HG03521 (cell line): ENCODE measurements around the gene CEP290.
"Not testable (repeated sequence)": the region's sequence is repeated elsewhere in the genome, so short reads cannot be mapped to it uniquely, and the experiment has no call there.

Experiments used
- ATAC-seq: cut with Tn5 transposase; IDR thresholded peaks from one replicate; pipeline ENCODE4 v1.9.1; 2021; ENCODE audit warnings: mild to moderate bottlenecking, moderate library complexity; ENCODE audit not compliant: unreplicated experiment

Gene CEP290

DNA sequence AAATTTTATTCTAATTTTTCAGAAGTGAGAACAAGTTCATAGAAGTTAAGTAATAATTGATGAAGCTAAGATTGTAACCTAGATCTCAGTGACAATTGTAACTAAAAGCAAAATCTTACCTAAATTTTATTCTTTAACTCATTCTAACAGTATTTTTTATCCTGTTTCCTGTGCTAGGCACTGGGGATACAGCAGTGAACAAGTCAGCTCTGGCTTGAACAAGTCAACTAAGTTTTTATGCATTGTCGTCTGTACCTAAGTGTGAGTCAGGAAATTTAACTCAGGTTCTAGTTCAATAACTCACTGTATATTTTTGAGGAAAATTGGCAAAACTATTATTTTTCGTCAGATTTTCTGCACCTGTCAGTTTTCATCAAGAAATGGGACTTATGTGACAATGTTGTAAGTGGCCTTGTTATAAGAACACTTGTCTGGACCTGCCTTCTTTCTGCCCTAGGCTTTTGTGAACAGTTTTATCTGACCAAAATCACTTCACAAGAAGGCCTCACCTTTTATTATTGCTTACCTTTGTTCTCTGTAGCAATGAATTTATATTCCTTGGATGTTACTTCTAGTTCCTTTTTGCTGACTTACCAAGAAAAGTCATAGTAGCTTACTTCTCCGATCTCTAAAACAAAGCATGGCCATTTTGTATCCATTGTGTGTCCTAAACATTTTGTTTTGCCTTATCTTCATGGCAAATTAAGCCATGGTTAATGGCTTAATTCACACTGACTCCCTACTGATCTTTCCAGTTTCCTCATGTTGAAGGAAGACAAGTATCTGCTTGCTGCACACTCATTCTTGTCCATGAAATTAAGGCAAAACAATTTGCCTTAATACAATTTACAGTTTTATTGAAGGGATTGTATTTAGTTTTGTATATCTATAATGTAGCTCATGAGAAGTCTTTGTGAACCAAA lies 2.9 kb upstream of the CEP290 start:
- no peak for ATAC-seq

DNA sequence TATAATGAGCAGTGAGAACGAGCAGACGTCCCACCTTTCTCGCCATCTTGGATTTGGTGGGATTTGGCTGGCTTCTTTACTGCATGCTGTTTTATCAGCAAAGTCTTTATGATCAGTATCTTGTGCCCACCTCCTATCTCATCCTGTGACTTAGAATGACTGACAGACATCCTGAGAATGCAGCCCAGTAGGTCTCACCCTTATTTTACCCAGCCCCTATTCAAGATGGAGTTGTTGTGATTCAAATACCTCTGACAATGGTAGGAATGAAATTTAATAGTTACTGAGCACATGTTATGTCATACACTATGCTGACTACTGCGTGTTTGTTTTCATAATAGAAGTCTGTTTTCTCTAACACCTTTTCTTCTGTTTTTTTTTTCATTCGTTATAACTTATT lies 2.1 kb upstream of the CEP290 start:
- no peak for ATAC-seq

DNA sequence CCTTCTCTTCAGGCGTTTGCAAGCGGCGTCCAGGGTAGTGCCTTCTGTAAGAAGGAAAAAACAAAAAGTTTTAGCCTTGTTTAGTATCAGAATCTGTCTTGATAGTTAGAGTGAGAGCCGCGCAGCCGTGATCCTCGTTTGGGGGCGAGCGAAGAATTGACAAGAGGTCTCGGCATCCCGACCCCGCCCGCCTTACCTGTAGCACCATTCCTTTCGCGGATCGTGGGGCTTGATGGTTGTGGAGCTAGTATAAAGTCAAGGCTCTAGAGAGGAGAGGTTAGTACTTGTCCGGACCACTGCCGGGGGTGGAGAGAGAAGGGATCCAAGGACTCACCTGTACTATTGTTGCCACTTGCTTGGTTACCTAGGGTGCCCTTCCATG lies 713 bp upstream of the CEP290 start:
- ATAC-seq, result no peak

DNA sequence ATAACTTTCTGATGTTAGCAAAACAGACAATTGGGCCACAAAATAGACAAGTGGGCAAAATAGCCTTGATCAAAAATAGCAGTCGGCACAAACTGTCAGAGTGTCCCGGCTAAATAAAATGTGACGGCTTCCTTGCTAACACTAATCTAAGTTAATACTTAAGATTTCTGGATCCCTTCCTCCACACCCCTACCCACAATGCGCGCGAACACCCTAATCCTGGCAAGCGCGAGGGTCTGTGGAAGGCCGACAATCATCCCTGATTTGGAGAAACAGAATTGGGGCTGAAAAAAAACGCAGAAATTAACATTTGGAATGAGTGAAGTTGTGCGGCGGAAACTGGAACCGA lies 489 bp downstream of the CEP290 start:
- peak; percentile 0 for ATAC-seq

DNA sequence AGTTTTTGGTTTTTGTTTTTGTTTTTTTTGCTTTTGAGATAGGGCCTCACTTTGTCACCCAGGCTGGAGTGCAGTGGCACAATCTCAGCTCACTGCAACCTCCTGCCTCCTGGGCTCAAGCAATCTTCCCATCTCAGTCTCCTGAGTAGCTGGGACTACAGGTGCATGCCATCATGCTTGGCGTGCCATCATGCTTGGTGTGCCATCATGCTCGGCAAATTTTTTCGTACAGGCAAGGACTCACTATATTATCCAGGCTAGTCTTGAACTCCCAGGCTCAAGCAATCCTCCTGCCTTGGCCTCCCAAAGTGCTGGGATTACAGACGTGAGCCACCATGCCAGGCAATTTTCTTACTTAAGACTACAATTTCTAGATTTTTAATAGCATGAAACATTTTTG lies 2.2 kb downstream of the CEP290 start:
- ATAC-seq, result not testable (repeated sequence)

DNA sequence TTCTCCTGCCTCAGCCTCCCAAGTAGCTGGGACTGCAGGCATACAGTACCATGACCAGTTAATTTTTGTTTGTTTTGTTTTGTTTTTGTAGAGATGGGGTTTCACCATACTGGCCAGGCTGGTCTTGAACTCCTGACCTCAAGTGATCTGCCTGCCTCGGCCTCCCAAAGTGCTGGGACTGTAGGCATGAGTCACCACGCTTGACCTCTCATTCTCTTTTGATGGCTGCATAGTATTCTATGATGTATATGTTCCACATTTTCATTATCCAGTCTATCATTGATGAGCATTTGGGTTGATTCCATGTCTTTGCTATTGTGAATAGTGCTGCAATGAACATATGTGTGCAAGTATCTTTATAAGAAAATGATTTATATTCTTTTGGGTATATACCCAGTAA lies 8.7 kb downstream of the CEP290 start:
- ATAC-seq, result not testable (repeated sequence)

DNA sequence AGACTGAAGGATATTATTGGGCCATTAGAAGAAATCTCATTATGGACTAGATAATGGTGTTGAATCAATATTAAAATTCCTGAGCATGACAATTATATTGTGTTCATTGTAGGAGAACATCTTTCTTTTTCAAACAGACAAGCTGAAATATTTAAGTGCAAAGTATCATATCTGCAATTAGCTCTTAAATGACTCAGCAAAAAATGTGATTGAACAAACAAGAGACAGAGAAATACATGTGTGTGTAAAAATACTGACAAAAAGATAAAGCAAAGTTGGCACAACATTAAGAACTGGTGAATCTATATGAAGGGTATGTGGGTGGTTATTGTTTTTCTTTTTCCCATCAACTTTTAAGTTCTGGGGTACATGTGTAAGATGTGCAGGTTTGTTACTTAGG lies 9.5 kb downstream of the CEP290 start:
- ATAC-seq, result no peak

DNA sequence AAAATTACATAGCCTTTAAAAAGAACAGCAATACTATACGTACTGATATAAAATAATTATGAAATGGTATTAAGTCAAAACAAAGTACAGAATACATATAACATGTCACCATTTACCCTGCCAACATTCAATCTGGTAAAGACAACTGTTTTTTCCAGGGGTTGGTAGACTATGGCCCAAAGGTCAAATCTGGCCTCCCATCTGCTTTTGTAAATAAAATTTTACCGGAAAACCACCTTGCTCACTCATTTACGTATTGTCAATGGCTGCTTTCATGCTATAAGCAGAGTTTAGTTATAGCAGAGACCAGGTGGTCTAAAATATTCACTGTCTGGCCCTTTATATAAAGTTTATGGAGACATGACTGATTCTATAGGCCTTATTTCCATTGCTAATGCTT lies 14.0 kb downstream of the CEP290 start:
- no peak for ATAC-seq

DNA sequence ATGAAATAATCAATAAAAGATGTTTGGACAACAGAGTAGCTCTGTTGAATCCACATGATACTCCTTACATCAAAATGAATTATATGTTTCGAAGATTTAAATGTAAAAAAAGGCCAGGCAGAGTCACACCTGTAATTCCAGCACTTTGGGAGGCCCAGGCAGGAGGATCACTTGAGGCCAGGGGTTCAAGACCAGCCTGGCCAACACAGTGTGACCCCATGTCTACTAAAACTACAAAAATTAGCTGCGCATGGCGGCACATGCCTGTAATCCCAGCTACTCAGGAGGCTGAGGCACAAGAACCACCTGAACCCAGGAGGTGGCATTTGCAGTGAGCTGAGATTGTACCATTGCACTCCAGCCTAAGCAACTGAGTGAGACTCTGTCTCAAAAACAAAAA lies 14.8 kb downstream of the CEP290 start:
- ATAC-seq, result no peak

DNA sequence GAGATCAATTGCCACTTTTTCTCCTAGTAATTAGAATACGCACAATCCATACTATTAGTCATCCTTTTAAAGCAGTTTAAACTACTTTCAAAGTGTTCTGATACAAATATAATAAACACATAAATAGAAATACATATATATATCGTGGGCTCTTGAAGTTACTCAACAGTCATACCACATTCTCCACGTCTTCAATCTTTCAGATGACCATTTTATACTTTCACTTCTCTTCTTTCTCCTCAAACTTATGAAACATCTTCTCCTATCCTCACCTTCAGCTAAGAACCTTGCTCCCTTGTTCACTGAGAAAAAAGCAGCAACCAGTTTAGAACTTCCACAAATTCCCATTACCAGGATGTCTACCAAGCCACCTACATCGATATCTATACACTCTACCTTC lies 19.2 kb downstream of the CEP290 start:
- no peak for ATAC-seq

DNA sequence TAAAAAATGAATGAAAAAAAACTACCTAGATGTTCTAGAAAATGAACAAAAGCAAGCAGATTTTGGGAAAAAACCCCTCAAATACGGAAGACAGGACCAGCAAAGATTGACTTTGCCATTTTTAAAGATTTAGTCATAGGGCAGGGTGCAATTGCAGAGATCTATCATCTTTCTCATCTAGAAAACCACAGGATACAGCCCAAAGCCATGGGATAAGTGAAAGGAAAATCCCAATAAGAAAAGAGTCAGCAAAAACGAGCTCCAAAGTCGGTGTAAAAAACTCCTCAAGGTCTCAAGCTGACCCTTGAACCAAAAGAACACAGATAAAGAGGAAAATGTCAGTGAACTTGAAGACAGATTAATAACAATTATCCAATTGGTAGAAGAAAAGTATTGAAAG lies 28.0 kb downstream of the CEP290 start:
- no peak for ATAC-seq

DNA sequence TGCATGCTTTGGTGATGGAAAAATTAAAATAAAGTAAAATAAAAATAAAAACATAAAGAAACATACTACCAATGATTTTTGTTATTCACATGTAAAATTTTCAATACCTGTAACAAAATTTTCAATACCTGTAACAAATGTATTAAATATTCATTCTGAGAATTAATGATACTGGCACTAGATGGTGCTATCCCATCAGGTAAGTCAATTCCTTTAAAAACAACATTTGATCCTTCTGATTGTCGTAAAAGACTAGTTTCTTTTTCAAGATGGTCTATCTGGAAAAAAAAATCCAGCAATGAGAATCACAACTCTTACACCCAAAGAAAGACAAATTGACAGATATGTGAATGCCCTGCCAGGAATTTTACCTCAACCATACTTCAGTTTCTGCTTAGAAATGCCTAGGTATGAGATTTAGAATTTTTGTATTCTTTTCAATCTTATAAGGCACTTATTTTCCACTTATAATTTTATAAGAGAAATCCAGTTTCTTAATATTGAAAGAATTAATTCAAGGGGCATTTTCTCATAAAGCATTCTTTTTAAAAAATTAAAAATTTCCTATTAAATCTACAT lies 30.7 kb downstream of the CEP290 start:
- ATAC-seq, result no peak

DNA sequence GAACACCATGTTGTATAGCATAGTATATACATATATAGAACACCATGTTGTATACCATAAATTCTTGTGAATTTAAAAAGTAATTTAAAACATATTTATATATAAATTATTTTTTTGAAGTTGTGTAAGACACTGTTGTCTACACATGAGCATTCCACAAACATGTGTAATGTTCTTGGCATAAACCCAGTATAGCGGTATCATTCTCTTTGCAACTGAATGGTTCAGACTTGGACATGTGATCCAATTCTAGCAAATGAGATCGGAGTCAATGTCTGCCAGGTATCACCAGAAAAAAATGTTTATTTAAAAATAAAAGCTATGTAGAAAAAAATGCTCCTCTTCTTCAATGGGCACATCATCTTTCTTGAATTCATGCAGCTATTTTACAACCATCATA lies 33.9 kb downstream of the CEP290 start:
- ATAC-seq, result no peak

DNA sequence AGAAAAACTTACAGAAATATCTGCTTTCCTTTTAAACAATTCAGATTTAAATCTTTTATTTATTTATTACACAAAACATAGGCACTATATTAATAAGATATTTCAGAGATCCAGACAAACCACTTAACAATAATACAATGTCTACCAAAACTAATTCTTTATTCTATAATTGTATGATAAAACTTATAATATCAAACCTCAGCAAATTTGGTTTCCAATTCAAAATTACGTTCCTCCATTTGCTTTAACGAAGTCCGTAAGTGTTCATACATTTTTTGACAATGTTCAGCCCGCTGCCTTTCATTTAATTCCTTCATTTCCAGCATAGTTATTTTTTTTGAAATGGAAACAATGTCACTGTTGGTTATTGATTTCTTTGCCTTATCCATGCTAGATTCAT lies 48.3 kb downstream of the CEP290 start:
- ATAC-seq, result no peak

DNA sequence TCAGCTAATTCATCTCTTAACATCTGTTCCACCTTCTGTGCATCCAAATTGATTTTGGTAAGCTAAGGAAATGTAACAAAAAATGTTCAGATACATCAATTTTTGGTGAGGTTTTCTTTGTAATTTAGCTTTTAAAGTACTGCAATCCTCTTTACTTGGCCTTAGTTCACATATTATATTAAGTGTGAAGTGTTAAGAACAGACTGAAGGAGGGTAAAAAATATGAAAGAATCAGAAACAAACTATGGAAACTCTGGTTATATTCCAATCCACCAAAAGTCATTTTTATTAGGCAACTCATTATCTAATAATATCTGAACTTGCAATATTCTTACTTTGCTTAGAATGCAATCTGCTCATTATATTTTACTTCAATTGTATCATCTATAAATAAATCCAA lies 49.1 kb downstream of the CEP290 start:
- no peak for ATAC-seq

DNA sequence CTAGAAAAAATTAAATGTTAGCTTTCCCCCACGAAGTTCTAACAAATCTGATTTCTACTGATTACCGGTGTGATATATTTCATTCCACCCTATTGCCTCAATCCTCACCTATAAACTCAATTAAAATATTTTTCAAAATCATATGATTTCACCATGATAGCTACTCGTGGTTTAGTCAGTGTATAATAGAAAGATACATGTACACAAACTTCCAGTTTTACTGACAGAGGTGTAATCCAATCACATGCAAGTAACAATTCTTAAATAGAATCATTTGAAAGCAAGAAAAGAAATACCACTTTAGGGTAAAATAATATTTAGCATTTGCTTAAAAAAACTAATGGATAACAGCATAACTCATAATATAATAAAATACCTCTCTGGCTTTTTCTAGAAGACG lies 57.7 kb downstream of the CEP290 start:
- ATAC-seq, result no peak

DNA sequence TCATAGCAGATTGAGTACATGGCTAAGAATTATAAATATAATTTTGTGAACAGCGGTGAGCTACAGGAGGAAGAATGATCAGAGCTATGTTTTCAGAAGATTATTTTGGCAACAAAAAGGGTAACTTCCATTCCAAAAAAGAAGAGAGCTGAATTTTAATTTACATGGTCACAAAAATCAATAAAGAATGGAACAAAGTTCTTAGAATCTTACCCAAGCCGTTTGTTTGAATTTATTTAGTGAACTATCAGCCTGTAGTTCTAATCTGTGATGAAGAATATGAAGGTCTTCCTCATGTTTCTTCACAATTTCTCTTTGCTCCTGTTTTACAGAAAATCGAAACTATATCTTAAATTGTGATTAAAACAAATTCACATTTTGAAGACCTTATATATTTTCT lies 58.3 kb downstream of the CEP290 start:
- no peak for ATAC-seq

DNA sequence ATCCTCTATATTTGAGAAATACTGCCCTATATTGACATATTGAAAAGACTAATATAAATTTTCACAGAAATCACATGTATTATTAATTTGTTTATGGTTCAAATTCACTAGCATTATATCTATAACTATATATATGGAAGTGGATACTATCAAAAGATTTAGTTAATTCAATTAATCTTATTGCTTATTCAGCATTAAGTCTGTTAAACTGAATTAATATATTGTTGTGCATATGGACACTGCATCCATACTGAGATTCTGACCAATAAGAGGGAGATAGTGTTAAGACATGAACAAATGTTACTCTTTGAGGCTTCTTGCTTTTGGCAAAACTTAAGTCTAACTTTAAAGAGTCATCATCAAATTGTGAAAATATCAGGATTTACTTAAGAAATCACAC lies 60.6 kb downstream of the CEP290 start:
- ATAC-seq, result no peak

DNA sequence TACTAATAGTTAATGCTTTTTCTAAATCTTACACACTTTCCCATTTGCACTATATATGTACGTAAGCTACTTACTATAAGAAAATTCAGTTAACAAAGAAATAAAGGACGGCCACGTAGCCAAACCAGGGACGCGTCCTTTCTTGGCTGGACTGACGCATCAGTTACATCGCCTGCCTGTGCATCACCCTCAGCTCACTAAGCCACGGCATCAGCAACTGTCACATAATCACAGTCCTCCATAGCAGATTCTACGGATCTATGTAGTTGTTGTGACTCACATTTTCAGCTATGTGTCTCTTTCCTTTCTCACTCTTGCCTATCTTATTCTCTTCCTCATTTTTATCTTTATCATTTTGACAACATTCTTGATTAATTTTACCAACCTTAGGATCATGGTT lies 74.6 kb downstream of the CEP290 start:
- no peak for ATAC-seq

DNA sequence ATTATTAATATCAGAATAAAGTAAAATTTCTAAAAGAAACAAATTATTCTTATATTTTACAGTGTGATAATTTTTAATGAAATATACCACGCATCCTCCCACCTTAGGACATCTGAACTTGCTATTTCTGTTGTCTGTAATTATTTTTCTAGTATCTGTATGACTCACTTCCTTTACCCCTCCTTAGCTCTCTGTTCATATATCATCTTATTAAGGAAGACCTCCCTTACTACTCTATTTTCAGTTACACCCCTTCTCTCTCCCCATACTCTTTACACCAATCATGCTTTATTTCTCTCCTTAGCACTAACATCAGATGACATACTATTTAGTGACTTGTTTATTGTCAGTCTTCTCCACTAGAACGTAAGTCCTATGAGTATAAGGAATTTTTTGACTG lies 78.5 kb downstream of the CEP290 start:
- peak; percentile 81 for ATAC-seq

DNA sequence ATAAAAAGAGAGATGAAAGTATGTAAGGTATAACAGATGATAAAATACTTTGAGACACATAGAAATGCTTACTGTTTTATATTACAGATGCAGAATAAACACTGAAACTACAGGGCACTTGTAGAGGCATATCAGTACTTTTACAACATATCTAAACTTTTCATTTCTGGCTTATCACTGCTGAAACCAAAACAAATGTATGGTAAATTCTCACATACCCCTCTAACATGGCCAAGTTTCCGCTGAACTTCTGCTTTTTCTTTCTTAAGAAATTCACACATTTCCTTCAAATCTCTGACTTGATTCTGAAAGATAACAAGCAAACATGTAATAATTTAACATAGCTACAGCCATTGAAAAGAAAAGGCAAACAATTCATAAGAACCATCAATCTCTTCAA lies 79.4 kb downstream of the CEP290 start:
- peak; percentile 69 for ATAC-seq

DNA sequence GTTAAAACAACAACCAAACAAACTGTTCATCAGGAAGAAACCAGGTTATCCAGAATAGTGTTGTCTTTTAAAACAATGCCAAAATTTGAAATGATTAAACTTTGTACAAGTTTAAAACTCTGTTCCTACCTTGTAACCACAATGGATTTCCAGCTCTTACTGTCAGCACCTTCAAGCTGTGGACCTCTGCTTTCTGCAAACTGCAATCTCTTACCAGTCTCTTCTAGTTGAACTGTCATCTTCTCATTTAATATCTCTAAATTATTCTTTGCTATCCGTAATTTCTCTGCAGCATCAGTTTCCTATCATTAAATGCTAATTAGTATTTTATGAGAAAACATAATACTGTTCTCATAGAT lies 83.2 kb downstream of the CEP290 start:
- ATAC-seq, result no peak
